Middle frontal gyrus (tissue), 1 donor: Measurements from ENCODE around the gene HS3ST5.
A peak's percentile ranks its signal among the peaks of the same experiment; 100 is the strongest.

Experiments used
- DNase-seq: peaks from one replicate; pipeline ENCODE4 v3.0.0-alpha.2; 2015; ENCODE audit warnings: low spot score; ENCODE audit errors: extremely low spot score

Gene HS3ST5, protein sequence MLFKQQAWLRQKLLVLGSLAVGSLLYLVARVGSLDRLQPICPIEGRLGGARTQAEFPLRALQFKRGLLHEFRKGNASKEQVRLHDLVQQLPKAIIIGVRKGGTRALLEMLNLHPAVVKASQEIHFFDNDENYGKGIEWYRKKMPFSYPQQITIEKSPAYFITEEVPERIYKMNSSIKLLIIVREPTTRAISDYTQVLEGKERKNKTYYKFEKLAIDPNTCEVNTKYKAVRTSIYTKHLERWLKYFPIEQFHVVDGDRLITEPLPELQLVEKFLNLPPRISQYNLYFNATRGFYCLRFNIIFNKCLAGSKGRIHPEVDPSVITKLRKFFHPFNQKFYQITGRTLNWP

DNA sequence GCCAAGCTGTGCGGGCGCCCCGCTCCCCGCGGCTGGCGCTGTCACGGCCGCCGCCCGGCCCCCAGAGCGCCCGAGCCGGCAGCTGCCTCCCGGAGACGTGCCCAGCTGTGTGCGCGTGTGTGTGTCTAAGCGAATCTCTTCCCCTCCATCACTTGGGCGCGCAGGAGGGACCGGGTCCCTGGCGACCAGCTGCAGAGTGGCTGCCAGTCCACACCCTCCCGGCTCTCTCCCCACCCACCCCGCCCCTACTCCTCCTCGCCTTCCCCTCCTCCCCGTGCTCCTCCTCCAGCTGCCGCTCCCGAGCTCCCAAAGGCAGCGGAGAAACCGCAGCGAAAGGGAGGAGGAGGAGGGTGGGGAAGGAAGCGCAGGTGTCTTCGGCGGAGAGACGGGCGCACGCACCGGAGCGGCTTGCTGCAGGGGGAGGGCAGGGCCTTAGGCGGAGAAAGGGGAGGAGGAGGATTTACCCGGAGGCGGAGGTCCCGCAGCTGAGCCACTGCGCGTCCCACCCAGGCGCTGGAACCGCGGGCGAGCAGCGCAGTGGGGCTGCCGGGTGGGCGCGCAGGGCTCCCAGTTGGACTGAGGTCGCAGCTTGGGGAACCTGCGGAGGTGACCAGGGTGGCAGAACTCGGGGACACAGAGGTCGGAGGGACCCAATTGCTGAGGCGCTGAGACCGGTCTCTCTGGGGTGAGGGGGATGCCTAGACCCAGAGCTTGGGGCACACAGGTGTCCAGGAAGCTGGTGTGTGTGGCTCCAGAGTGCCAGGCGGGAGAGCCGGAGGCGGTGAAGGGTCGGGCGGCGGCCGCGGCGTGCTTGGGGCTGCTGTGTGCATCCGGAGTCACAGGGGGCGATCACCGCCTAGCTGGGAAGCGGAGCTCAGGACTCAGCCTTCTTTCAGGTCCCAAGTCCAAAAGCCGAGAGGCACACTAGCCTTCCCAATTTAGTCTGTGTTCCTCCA lies at the start of gene HS3ST5:
Gene HS3ST5 (minus strand): TSS at position 198 of the 956 bp plus-strand sequence. CDS start 280,178 bp downstream, outside the sequence.
- peak; percentile 60 for DNase-seq

DNA sequence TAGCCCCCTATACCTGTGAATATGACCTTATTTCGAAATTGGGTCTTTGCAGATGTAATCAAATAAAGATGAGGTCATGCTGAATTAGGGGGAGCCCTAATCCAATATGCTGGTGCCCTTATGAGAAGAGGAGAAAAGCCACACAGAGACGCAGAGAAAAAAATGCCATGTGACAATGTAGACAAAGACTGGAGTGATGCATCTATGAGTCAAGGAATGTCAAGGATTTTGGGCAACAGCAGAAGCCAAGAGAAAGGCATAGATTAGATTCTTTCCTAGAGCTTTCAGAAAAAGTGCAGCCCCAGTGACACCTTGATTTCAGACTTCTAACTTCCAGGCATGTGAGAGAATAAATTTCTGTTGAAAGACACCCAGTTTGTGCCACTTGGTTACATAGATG lies 47.4 kb upstream of the HS3ST5 start:
- no peak for DNase-seq

DNA sequence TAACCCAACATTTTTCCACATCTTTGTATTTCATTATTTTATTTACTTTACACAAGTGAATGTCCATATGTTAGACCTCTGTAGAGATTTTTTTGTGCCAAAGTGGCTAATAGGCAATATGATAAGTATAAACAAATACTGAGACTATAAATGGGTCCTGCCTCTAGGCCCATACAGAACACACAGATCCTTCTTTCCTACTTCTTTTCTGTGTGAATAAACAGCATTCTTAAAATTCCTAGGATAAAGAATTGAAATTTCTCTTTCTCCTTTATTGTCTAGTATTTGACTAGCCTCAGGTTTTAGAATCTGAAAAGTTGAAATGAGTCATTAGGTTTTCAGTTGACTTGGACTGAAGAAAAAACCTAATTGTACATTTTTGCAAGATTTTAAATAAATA lies 46.3 kb upstream of the HS3ST5 start:
- DNase-seq: no peak

DNA sequence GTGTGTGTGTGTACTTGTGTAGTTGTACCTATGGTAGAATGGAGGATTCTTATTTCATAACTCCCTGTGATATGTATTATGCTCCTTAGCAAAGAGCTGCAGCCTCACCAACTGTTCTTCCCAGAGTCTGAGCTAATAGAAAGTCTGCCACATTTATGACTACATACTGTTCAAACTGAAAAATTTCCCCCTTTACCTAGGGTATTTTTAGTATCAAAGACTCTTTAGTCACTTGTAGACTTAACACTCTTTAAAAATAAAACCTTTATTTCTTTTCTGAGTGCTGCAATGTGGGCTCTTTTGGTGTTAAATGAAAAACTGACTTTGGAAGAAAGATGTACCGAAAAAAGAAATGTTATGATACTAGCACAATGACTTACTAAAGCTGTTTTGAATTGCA lies 39.6 kb upstream of the HS3ST5 start:
- peak; percentile 56 for DNase-seq

DNA sequence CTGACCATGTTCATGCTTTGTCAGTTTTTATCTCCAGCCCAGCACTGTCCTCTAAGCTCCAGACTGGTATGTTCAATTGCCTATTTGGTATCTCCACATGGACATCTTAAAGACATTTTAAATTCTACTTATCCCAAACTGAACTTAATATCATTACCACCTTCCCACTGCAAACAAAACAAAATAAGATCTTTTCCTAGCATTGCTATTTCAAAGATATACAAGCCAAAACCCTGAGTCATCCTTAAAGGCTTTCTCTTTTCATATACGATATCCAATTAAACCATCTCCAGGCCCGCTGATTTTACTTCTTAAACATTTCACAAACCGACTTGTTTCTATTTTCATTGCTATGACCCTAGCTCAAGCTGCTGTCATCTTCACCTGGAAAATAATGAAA lies 35.1 kb upstream of the HS3ST5 start:
- no peak for DNase-seq

DNA sequence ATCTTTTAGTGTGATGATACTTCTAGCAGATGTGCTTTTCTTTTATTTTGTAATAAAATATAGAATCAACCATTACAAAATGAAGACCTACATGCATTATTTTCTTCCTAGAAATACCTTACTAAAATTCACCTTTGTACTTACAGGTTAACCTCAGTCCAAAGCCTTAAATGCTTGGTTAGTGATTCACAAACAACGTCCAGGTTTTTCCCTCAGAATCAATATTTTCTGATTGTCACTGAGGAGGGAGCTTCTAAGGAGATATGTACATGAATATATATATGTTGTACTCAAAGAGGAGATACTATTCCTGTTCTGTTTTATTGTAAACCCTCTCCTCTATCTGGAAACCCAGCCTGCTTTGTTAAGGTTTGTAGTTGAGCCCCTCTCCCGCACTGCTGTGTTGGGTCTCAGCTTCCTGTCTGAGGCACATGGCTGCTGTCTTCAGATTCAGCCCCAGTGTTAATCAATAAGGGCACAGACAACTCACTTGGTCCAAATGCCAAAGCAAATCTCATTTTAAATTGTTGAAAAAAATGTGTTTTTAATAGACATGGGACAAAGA lies 33.9 kb upstream of the HS3ST5 start:
- DNase-seq: no peak

DNA sequence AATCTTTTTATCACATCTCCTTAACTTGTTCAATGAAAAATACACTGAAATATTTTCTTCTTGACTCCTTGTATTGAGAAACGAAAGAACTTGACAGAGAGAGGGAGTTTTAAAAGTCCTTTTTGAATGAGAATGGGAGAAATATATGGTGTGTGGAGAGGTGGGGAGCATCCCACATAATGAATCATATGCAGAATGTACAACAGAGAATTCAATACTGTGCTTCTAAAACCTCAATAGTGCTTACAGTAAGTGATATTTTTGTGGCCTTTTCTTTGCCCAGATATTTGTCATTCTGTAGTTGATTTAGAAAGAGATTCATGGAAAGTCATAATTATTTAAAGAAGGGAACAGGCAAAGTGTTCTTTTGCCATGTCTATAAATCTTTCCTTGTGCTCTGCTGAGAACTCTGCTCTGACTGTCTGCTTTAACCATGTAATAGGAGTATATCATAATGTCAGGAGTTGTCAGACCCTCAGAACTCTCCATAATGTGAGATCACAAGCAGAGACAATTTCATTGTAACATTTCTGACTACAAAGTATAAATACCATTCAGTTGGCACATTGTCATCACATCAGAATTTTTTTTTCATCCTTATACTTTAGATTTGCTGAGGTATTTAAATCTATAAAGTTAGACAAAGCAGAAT lies 32.8 kb upstream of the HS3ST5 start:
- no peak for DNase-seq

DNA sequence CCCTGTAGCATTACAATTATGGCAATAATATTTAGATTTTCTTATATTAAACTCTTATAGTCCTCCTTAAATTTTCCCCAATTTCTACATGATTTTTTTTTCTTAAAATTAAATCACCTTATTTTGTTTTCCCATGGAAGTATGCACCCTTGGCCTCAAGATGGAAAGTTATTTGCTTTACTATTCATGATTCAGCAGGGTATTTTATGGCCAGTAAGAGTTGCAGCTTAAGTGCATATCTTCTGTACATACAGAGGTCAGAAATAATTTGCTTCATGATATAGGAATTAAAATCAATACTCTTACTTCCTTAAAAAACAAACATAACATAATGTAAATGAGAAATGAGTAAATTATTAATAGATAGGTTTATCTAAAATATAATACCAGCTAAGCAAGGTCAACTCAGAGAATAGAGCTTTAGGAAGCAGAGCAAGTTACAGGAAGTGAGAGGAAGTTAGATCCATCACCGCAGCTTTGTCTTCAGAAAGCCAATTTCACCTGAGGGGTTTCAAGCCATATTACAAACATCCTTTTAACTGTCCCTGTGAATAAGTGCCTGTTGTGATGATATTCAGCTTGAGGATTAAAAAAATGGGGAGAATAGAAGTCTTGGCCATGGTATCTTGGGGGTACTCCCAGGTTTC lies 24.6 kb upstream of the HS3ST5 start:
- DNase-seq: no peak

DNA sequence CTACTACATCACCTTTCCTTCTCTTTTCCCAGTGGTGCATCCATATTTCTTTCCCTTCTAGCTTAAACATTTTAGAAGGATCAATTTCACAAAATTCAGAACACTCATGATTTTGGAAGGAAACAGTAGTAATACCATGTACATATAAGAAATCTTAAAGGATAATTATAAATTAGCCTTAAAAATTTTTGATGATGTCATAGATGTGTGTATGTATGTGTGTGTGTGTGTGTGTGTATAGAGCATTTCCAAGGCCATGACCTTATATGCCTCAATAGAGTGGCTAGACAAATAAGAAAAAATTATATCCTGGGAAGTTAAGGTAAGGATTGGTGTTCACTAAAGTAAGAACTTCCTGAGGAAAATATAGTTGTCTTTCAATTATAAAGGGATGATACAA lies 24.1 kb upstream of the HS3ST5 start:
- DNase-seq: no peak

DNA sequence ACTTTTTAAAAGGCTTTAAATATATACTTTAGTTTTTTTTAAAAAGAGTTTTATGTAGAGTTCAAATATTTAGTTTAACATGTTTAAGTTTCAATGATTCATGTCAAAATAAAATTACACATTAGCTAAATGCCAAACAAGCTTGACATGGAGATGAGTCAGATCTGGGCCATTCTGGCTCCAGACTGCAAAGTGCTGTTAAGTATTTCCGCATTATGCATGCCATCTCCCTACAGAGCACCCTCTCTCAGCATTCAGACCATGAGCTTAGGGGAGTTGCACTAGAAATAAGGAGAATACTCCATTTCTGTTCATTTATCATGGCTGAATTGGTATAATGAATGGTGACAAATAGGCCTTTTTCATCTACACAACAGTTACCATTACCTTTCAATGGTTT lies 21.5 kb upstream of the HS3ST5 start:
- no peak for DNase-seq

DNA sequence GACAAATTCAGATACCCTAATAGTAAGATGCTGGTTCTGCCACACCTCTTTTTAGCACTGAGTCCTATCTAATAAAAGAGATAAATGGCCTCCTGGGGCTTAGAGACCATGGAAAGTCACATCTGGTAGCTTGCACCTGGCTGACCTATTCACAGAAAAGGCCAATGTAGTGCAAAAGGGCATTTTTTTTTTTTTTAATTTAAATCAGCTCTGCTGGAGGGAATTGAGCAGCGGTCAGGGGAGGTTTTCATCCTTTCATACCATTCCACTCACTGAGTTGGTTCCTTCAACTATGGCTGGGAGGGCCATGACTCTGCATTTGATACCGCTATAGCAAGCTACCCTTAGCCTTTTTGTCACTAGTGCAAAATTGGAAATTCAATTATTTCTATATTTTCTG lies 20.1 kb upstream of the HS3ST5 start:
- DNase-seq: no peak

DNA sequence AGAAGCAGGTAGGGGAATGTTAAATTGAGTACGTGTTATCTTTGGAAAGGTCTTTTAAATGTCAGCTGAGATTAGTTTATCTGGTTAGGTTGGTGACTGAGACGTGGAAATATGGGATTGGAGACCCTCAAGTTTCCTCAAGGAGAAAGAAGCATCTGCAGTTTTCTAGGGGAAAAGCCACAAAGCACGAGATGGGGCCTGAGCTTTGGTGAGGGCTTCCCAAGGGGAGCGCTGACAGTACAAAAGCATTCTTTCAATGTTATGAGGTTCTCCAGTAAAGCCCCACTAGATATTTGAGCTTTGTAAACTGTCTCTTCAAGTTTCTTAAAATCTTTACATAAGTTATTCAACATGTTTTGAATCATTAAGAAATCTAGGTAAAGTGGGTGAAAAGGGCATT lies 19.6 kb upstream of the HS3ST5 start:
- DNase-seq: no peak

DNA sequence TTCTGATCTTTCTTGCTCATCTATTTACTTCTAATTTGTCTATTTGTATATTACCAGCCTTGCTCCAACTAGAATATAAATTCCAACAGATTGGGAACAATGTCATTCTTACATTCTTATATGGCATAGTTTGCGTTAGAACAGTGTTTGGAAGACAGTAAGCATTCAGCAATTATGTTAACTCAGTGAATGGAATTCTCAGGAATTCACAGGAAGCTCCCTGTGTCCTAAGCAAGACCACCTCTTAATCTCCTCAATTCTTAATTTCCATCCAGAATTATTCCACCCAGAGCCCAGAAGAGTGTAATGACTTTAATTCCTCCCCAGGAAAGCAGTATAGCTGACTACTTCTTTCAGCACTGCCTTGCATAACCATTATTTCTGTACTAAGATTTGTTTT lies 18.2 kb upstream of the HS3ST5 start:
- DNase-seq: no peak

DNA sequence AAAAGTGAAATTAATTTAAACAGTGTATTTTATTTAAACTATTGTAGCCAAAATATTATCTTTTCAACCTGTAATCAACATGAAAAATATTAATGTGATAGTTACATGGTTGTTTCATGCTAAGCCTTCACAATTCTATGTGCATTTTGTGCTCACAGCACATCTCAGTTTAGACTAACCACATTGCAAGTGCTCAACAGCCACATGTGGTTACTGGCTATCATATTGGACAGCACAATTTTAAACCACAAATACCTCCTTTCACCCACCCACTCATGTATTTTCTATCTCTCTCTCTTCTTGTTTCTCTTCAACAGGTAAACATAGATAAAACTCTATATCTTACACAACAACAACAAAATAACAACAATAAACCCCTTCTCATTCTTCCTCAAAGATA lies 12.5 kb upstream of the HS3ST5 start:
- DNase-seq: no peak

DNA sequence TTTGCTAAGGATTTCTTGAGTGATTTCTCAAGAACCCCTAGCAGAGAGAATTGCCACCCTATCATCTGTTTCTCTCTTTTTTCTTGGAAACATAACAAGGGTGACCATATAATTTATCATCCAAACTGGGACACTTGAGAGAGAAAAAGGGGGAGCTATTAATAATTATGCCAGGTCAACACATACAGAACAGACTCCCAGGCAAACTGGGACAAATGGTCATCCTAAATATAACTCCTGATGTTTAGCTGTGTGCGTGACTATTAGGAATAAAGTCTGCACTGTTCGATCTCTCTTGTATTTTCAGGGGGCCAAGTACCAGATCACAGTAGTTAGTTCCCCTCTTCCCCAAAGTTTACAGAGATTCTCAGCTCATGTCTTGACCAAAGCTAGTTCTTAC lies 11.7 kb upstream of the HS3ST5 start:
- no peak for DNase-seq

DNA sequence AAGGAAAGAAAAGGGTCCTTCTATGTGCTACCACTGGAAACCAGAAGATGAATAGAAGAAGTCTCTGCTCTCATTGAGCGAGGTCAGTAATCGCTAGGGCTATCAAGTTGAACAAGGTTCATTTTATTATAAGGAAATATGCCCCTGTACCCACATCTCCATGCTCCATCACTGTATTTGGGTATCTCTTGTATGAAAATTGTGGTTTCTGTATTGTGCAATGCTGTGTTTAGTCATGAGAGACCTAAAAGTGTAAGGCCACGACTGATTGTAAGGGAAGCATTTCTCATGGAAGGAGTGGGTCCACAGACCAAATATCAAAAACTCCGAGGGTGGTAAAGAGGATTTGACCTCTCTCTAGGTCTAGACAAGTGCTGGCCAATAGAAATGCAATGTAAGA lies 3.6 kb upstream of the HS3ST5 start:
- no peak for DNase-seq

DNA sequence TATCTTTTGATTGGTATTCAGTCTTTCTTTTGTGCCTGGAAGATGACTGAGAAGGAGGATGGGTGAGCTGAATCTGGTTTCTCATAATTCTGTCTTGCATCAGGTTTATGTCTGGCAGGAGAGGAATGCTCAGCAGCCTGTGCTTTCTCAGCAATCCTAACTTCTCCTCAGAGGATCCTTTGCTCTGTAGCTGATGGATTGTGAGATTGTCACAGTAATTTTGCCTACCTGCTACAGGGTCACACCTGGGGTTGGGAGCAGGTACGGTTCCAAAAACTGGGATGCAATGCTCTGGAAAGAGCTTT lies 2.1 kb upstream of the HS3ST5 start:
- DNase-seq: no peak

DNA sequence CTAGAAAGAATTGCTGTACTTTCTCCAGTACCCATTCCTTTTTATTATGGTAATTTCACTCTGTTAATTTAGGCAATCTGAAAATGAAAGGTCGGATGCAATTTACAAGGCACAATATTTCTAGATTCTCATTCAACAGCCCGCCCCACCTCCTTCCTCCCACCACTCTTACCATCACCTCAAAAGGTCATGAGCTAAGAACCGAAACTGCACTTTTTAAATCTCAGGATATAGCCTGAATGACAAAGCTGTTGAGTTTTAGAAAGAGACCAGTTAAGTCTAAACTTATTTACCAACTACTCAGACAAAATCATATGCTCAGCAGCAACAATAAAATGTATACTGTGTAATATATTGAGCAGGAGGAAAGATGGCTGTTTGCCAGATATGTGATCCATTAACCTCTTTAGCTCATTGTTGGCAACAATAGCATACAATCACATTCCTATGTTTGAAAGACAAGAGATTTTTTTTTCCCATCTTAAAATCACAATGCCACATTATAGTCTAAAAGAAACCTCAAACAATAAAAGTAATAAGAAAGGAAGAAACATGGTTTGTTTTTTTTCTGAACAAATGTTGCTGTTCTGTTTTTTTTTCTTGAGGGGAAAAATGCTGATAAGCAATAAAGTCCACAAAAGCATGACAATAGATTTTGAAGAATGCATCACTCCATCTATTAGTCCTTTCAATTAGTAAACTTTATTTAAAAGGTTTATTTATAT lies 1.6 kb upstream of the HS3ST5 start:
- no peak for DNase-seq

DNA sequence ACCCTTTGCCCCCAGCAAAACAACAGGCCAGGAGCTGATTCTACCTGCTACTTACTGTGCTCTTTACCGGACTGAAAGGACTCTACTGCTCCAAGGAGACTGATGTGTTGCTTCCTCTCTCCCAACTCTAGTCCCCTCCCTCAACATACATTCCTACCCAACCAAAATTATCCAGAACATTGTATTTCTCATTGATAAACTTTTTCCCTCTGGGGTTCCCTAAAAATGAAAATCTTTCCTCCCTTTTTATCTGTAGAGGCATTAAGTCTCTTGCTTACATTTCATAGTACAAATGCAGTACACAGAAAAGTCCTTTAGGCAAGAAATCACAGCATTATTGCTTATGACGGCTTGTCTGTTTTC lies 940 bp upstream of the HS3ST5 start:
- DNase-seq: no peak

DNA sequence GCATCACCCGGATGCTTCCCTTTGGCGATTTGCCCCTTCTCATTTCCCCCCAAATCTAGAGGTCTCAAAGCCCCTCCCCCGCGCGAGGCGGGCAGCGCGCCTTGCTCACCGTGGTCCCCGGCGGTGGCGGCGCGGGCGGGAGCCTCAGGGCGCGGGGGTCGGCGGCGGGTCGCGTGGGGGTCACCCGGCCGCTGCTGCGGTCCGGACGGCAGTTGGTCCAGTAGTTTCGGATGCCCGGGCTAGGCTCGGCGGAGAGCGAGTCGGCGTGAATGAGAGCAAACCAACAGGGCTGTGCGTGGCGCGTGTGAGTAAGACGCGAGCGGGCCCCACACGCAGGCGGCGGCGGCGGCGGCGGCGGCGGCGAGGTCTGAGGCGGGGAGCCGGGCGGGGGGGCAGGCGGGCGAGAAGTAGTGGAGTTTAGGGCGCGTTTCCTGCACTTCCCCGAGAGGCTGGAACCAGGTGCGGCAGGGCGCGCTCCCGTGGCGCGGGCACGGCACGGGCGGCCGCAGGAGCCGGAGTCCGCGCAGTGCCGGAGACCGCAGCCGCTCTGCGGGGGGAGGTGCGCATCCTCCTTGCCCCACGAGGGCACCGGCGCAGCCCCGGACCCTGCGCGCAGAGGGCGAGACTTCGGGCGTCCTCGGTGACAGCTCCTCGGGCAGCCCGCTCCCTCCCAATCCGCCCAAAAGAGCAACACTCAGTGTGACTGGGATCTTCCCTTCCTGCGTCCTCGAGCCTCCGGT lies 567 bp downstream of the HS3ST5 start:
- no peak for DNase-seq
